ENCODE results near the gene FAM110A.
A peak's percentile ranks its signal among the peaks of the same experiment; 100 is the strongest.
"Not testable (repeated sequence)": the region's sequence is repeated elsewhere in the genome, so short reads cannot be mapped to it uniquely, and the experiment has no call there.

FAM110A gene

GRCh38 chr20:845226-845868 is 11.8 kb downstream of the FAM110A start:
- DNase-seq = peak; percentile 38

- no peak for DNase-seq
These were observed 12.7 kb downstream of the FAM110A start for GRCh38 chr20:845941-846893.

- DNase-seq = peak; percentile 61
These were observed 13.4 kb downstream of the FAM110A start for GRCh38 chr20:846894-847278.

- no peak for DNase-seq
These were observed 14.7 kb downstream of the FAM110A start for GRCh38 chr20:848193-848592.

GRCh38 chr20:848731-849130 is 15.2 kb downstream of the FAM110A start:
- not testable (repeated sequence) for DNase-seq

GRCh38 chr20:853406-853996 is 20.0 kb downstream of the FAM110A start:
- no peak for DNase-seq

- no peak for DNase-seq
These were observed 21.1 kb downstream of the FAM110A start for GRCh38 chr20:854601-855000.

- no peak for DNase-seq
These were observed 22.2 kb downstream of the FAM110A start for GRCh38 chr20:855466-856360.

GRCh38 chr20:856361-856775 is 22.9 kb downstream of the FAM110A start:
- peak; percentile 40 for DNase-seq

- no peak for DNase-seq
These were observed 24.5 kb downstream of the FAM110A start for GRCh38 chr20:858011-858410.

- DNase-seq = no peak
These were observed 26.3 kb downstream of the FAM110A start for GRCh38 chr20:859751-860231.

- DNase-seq = no peak
These were observed 27.4 kb downstream of the FAM110A start for GRCh38 chr20:860891-861290.

GRCh38 chr20:865440-865839 is 31.9 kb downstream of the FAM110A start:
- DNase-seq = no peak

- no peak for DNase-seq
These were observed 34.8 kb downstream of the FAM110A start for GRCh38 chr20:868279-868678.

- DNase-seq = no peak
These were observed 36.1 kb downstream of the FAM110A start for GRCh38 chr20:869606-870005.

GRCh38 chr20:870758-871157 is 37.2 kb downstream of the FAM110A start:
- no peak for DNase-seq

GRCh38 chr20:871436-871835 is 37.9 kb downstream of the FAM110A start:
- DNase-seq = no peak

GRCh38 chr20:871948-872347 is 38.4 kb downstream of the FAM110A start:
- no peak for DNase-seq

- DNase-seq = no peak
These were observed 39.5 kb downstream of the FAM110A start for GRCh38 chr20:872855-873520.

GRCh38 chr20:873875-874607 is 40.5 kb downstream of the FAM110A start:
- no peak for DNase-seq

- no peak for DNase-seq
These were observed 41.6 kb downstream of the FAM110A start for GRCh38 chr20:875115-875514.

Measured in activated T-cell treated with anti-CD3 and anti-CD28 coated beads, Interleukin-2, amount 50 U/mL, for 1 hour (primary cell).